Stimulated activated naive CD8-positive, alpha-beta T cell treated with anti-CD3 and anti-CD28 coated beads, Interleukin-15, amount 100 ng/mL, for 72 hours (primary cell): ENCODE measurements around the gene IGFLR1.

Experiments used
- ATAC-seq: fragments of 150-1000 bp; cut with Tn5 transposase; 2 replicates; pipeline ENCODE4 v1.10.0; 2021; ENCODE audit warnings: mild to moderate bottlenecking, moderate library complexity
- DNase-seq, 2 donors: peaks; one replicate each; pipeline ENCODE4 v3.0.0; 2021 to 2022
- H3K27ac Mint-ChIP-seq, 2 donors: one replicate each; pipeline ENCODE4 v1.8.0; 2022; ENCODE audit warnings: mild to moderate bottlenecking in 2 of 2, mixed read lengths in 2 of 2, moderate library complexity in 2 of 2
- H3K27me3 Mint-ChIP-seq: one replicate; pipeline ENCODE4 v1.8.0; 2022; ENCODE audit warnings: mixed read lengths
- H3K4me1 Mint-ChIP-seq: one replicate; pipeline ENCODE4 v1.8.0; 2022; ENCODE audit warnings: mild to moderate bottlenecking, mixed read lengths
- H3K4me3 Mint-ChIP-seq, 2 donors: one replicate each; pipeline ENCODE4 v1.8.0; 2022; ENCODE audit warnings: mild to moderate bottlenecking in 2 of 2, mixed read lengths in 2 of 2, moderate library complexity in 1 of 2
- H3K9me3 Mint-ChIP-seq, 2 donors: one replicate each; pipeline ENCODE4 v1.8.0; 2022; ENCODE audit warnings: mixed read lengths in 2 of 2

Gene IGFLR1

GRCh38 chr19:35766571-35767104 lies 24.4 kb upstream of the IGFLR1 start:
- peaks cover 7% of the 10 kb centered on the region for H3K4me1 Mint-ChIP-seq
- no peaks in the 10 kb centered on the region for H3K27me3 Mint-ChIP-seq
- ATAC-seq = peak; percentile 55
- H3K27ac Mint-ChIP-seq = peak overlapping the region in 1 of 2 donors; percentile 19
- DNase-seq = no peak
- no peaks in the 10 kb centered on the region for H3K9me3 Mint-ChIP-seq
- no peak overlapping the region for H3K4me3 Mint-ChIP-seq

GRCh38 chr19:35764432-35765315 lies 22.4 kb upstream of the IGFLR1 start:
- Mint-ChIP-seq H3K4me1 (peaks cover 11% of the 10 kb centered on the region), H3K4me3 (no peak overlapping the region), H3K27ac (no peak overlapping the region), H3K9me3 (no peaks in the 10 kb centered on the region), H3K27me3 (no peaks in the 10 kb centered on the region)
- DNase-seq (no peak), ATAC-seq (no peak)

- peaks cover 13% of the 10 kb centered on the region for H3K27me3 Mint-ChIP-seq
- H3K9me3 Mint-ChIP-seq = no peaks in the 10 kb centered on the region
- no peak overlapping the region for H3K4me3 Mint-ChIP-seq
- H3K4me1 Mint-ChIP-seq = peaks cover 32% of the 10 kb centered on the region
- DNase-seq (no peak), ATAC-seq (no peak)
- H3K27ac Mint-ChIP-seq = no peak overlapping the region
Measured at GRCh38 chr19:35760711-35761349, 18.6 kb upstream of the IGFLR1 start.

GRCh38 chr19:35759697-35760096 lies 17.4 kb upstream of the IGFLR1 start:
- H3K27me3 Mint-ChIP-seq = peaks cover 13% of the 10 kb centered on the region
- peaks cover 42% of the 10 kb centered on the region for H3K4me1 Mint-ChIP-seq
- H3K4me3 Mint-ChIP-seq = peak overlapping the region; percentile 94 to 98
- DNase-seq (no peak), ATAC-seq (no peak)
- H3K27ac Mint-ChIP-seq = peak overlapping the region in 1 of 2 donors; percentile 80
- no peaks in the 10 kb centered on the region for H3K9me3 Mint-ChIP-seq

- DNase-seq = peak; percentile 98 to 100
- peak within 1 kb of the TSS; percentile 94 to 98 for H3K4me3 Mint-ChIP-seq
- ATAC-seq = peak; percentile 97
- H3K4me1 Mint-ChIP-seq = peaks cover 43% of the 10 kb centered on the region
- H3K27ac Mint-ChIP-seq = peak within 1 kb of the TSS; percentile 95 to 99
- no peaks in the 10 kb centered on the region for H3K9me3 Mint-ChIP-seq
- H3K27me3 Mint-ChIP-seq = peaks cover 13% of the 10 kb centered on the region
Measured at GRCh38 chr19:35757749-35758608, 15.7 kb upstream of the IGFLR1 start, which contains the start of gene PROSER3. Gene PROSER3, plus strand, starts transcription at chr19:35758176. Its CDS starts 40 bp downstream, at chr19:35758216.

GRCh38 chr19:35757231-35757748 lies 15.0 kb upstream of the IGFLR1 start:
- H3K4me3 Mint-ChIP-seq = peak overlapping the region; percentile 94 to 98
- no peaks in the 10 kb centered on the region for H3K9me3 Mint-ChIP-seq
- peaks cover 13% of the 10 kb centered on the region for H3K27me3 Mint-ChIP-seq
- ATAC-seq (peak; percentile 44), DNase-seq (peak; percentile 66)
- peak overlapping the region; percentile 95 to 99 for H3K27ac Mint-ChIP-seq
- H3K4me1 Mint-ChIP-seq = peaks cover 43% of the 10 kb centered on the region

GRCh38 chr19:35756377-35757230 lies 14.4 kb upstream of the IGFLR1 start, which contains the start of gene HSPB6:
Gene HSPB6, minus strand, starts transcription at chr19:35757029. Its CDS starts 21 bp downstream, at chr19:35757008.
- no peak for DNase-seq

GRCh38 chr19:35755550-35756376 lies 13.5 kb upstream of the IGFLR1 start:
- ATAC-seq = no peak
- peak; percentile 49 to 55 for DNase-seq
- Mint-ChIP-seq H3K27me3 (peaks cover 13% of the 10 kb centered on the region), H3K4me1 (peaks cover 43% of the 10 kb centered on the region), H3K4me3 (peak overlapping the region; percentile 75 to 94), H3K27ac (peak overlapping the region in 1 of 2 donors; percentile 35), H3K9me3 (no peaks in the 10 kb centered on the region)

More at GRCh38 chr19:35756377-35757230, 14.4 kb upstream of the IGFLR1 start, which contains the start of gene HSPB6:
- H3K9me3 Mint-ChIP-seq = no peaks in the 10 kb centered on the region
- H3K27ac Mint-ChIP-seq = peak within 1 kb of the TSS; percentile 95 to 99
- no peak for ATAC-seq
- peaks cover 43% of the 10 kb centered on the region for H3K4me1 Mint-ChIP-seq
- peaks cover 13% of the 10 kb centered on the region for H3K27me3 Mint-ChIP-seq
- H3K4me3 Mint-ChIP-seq = peak within 1 kb of the TSS; percentile 94 to 98

- Mint-ChIP-seq H3K9me3 (no peaks in the 10 kb centered on the region), H3K27me3 (peaks cover 13% of the 10 kb centered on the region), H3K27ac (peak overlapping the region in 1 of 2 donors; percentile 52), H3K4me3 (peak overlapping the region; percentile 30 to 94), H3K4me1 (peaks cover 47% of the 10 kb centered on the region)
- DNase-seq (no peak), ATAC-seq (no peak)
Measured at GRCh38 chr19:35755131-35755549, 12.9 kb upstream of the IGFLR1 start.

GRCh38 chr19:35754370-35755130 lies 12.3 kb upstream of the IGFLR1 start:
- Mint-ChIP-seq H3K4me1 (peaks cover 47% of the 10 kb centered on the region), H3K27ac (no peak overlapping the region), H3K9me3 (no peaks in the 10 kb centered on the region), H3K27me3 (peaks cover 13% of the 10 kb centered on the region), H3K4me3 (peak overlapping the region in 1 of 2 donors; percentile 30)
- no peak for ATAC-seq
- DNase-seq = no peak

- Mint-ChIP-seq H3K27ac (no peak overlapping the region), H3K9me3 (no peaks in the 10 kb centered on the region), H3K27me3 (peaks cover 13% of the 10 kb centered on the region), H3K4me1 (peaks cover 47% of the 10 kb centered on the region), H3K4me3 (no peak overlapping the region)
- ATAC-seq (no peak), DNase-seq (no peak)
Measured at GRCh38 chr19:35753634-35754369, 11.6 kb upstream of the IGFLR1 start.

GRCh38 chr19:35752746-35753350 lies 10.6 kb upstream of the IGFLR1 start:
- no peaks in the 10 kb centered on the region for H3K9me3 Mint-ChIP-seq
- H3K27me3 Mint-ChIP-seq = peaks cover 13% of the 10 kb centered on the region
- ATAC-seq (no peak), DNase-seq (no peak)
- no peak overlapping the region for H3K4me3 Mint-ChIP-seq
- peaks cover 53% of the 10 kb centered on the region for H3K4me1 Mint-ChIP-seq
- no peak overlapping the region for H3K27ac Mint-ChIP-seq
